ENCODE measurements around the gene PPP1R3F. TPM values are rescaled to one million over a fixed set of nuclear protein-coding genes. Genes with fewer than 3 reads are reported as not detected.

The PPP1R3F gene, protein sequence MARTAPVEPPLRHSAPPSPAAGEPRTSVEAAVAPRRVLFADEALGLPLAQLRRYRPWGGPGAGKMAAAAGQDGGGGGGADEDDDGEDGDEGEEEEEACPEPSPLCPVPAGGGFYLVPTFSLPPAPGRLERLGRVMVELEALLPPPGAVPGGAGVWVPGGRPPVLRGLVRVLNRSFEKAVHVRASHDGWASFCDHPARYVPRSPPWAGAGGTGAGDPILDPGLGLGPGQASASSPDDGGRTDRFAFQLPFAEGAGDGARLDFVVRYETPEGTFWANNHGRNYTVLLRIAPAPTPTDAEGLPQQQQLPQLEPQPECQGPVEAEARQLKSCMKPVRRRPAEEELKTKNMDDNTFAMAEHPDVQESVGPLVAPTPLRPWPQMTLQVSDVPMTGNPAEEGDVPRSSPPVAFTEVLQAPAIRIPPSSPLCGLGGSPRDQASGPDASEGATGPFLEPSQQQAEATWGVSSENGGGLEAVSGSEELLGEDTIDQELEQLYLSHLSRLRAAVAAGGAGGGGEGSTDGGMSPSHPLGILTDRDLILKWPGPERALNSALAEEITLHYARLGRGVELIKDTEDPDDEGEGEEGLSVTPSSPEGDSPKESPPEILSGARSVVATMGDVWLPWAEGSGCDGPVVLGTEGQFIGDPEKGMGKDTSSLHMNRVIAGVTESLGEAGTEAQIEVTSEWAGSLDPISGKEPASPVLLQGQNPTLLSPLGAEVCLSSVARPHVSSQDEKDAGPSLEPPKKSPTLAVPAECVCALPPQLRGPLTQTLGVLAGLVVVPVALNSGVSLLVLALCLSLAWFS
- total RNA-seq: 2.6 and 2.7 TPM in 2 replicates

DNA sequence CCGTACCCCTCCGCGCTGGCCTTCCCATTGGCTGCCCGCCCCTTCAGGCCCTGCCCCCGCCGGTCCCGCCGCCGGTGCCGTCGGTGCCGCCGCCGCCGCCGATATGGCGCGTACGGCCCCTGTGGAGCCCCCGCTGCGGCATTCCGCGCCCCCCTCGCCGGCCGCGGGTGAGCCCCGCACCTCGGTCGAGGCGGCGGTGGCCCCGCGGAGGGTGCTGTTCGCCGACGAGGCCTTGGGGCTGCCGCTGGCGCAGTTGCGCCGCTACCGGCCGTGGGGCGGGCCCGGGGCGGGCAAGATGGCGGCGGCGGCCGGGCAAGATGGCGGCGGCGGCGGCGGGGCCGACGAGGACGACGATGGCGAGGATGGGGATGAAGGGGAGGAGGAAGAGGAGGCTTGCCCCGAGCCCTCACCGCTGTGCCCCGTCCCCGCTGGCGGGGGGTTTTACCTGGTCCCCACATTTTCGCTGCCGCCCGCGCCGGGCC lies at the start of gene PPP1R3F:
Gene PPP1R3F, plus strand, starts transcription at position 27 of the 482 bp plus-strand sequence. Its CDS starts 77 bp downstream, at position 104.

DNA sequence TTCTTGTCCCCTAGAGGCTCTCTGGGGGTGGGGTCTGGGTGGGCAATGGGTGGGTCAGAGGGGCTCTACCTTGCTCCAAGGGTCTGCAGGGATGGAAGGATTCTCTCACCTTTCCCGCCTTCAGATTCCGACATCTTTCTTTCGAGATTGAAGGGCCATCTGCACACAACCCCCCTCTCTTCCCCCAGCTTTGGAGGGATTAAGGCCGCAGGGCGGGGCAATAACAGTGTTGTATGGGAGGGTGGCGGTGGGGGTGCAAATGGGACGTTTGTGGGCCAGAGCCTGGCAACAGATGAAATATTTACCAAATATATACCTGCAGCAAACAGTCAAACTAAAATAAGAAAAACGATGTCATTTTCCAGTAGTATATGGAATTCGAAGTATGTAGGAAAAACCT lies 36.4 kb upstream of the PPP1R3F start, which contains the start of gene CACNA1F:
Gene CACNA1F, minus strand, starts transcription at position 165 of the 400 bp plus-strand sequence. Its CDS starts 31 bp downstream, at position 134.

DNA sequence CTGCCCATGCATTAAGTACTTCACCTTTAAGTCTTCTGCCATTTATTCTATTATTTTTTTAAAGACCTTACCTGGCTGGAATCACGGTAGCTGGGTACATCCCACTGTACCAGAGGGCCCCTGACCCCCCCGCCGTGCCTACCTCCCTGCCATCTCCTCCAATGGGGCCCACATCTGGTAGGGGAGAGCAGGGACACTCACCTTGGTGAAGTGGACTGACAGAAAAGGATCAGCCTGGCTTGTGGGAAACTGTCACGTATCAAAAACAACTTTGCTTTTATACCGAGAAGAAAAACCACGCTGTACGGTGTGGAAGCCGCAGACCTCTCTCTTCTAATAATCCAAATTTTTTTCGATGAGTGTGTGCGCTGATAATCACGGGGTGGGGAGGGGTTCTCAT lies 5.1 kb upstream of the PPP1R3F start, which contains the start of gene FOXP3:
Gene FOXP3, minus strand, starts transcription at position 251 of the 400 bp plus-strand sequence. CDS start 6,205 bp downstream, outside the sequence.

GRCh38 chrX:49303346-49303745 lies 33.8 kb downstream of the PPP1R3F start, which contains the start of gene GAGE10:
GAGE10 (plus strand) TSS chrX:49303646; CDS start chrX:49304860, 1,214 bp downstream.

GRCh38 chrX:49321737-49322136 lies 52.1 kb downstream of the PPP1R3F start, which contains the start of gene GAGE12J:
GAGE12J (plus strand) TSS chrX:49322037; CDS start chrX:49323194, 1,157 bp downstream.

GRCh38 chrX:49331282-49331681 lies 61.7 kb downstream of the PPP1R3F start, which contains the start of gene GAGE13:
GAGE13 (plus strand) TSS chrX:49331582; CDS start chrX:49332738, 1,156 bp downstream.

Other genes starting within 250 kb of the PPP1R3F start
- 35.4 and 37.4 TPM in 2 replicates for gene TFE3, start 226.4 kb upstream of the PPP1R3F start, total RNA-seq
- gene CCDC120, start 210.8 kb upstream of the PPP1R3F start, total RNA-seq: 0.91 and 1.5 TPM in 2 replicates
- 11.7 and 14.0 TPM in 2 replicates for gene PRAF2, start 195.8 kb upstream of the PPP1R3F start, total RNA-seq
- 49.0 and 55.9 TPM in 2 replicates for gene WDR45, start 189.9 kb upstream of the PPP1R3F start, total RNA-seq
- gene GPKOW, start 146.1 kb upstream of the PPP1R3F start, total RNA-seq: 14.3 and 15.7 TPM in 2 replicates
- 2.8 and 3.1 TPM in 2 replicates for gene MAGIX, start 107.0 kb upstream of the PPP1R3F start, total RNA-seq
- gene PLP2, start 97.9 kb upstream of the PPP1R3F start, total RNA-seq: 53.6 and 66.4 TPM in 2 replicates
- 6.1 and 7.6 TPM in 2 replicates for gene PRICKLE3, start 83.4 kb upstream of the PPP1R3F start, total RNA-seq
- 0.22 and 0.39 TPM in 2 replicates for gene SYP, start 69.6 kb upstream of the PPP1R3F start, total RNA-seq
- under 0.01 TPM in 1 of 2 replicates, not detected in the other for gene CACNA1F, start 36.5 kb upstream of the PPP1R3F start, total RNA-seq
- gene CCDC22, start 34.3 kb upstream of the PPP1R3F start, total RNA-seq: 10.5 and 11.6 TPM in 2 replicates
- gene FOXP3, start 5.1 kb upstream of the PPP1R3F start, total RNA-seq: 0.13 TPM in 1 of 2 replicates, not detected in the other
- not detected in 2 replicates for gene GAGE10, start 33.9 kb downstream of the PPP1R3F start, total RNA-seq
- gene GAGE12J, start 52.2 kb downstream of the PPP1R3F start, total RNA-seq: not detected in 2 replicates
- gene GAGE13, start 61.8 kb downstream of the PPP1R3F start, total RNA-seq: not detected in 2 replicates

All from articular chondrocyte of knee joint (primary cell).